Hippocampal formation (tissue), 2 donors: ENCODE data around the gene CORO7.
A peak's percentile ranks its signal among the peaks of the same experiment; 100 is the strongest.

Experiments used
- DNase-seq, 2 donors: peaks; one replicate each; lab custom pipeline; 2025; lab: John Stamatoyannopoulos, UW

The CORO7 gene

GRCh38 chr16:4426021-4426684 is 9.8 kb upstream of the CORO7 start:
- DNase-seq = no peak

GRCh38 chr16:4425378-4426020 is 9.1 kb upstream of the CORO7 start, which contains the start of gene DNAJA3:
Gene DNAJA3, plus strand, starts transcription at chr16:4425868. Its CDS starts 14 bp downstream, at chr16:4425882.
- peak; percentile 94 to 98 for DNase-seq

- no peak for DNase-seq
Measured at GRCh38 chr16:4420505-4421105, 4.2 kb upstream of the CORO7 start.

- no peak for DNase-seq
Measured at GRCh38 chr16:4419402-4419959, 3.1 kb upstream of the CORO7 start.

DNA sequence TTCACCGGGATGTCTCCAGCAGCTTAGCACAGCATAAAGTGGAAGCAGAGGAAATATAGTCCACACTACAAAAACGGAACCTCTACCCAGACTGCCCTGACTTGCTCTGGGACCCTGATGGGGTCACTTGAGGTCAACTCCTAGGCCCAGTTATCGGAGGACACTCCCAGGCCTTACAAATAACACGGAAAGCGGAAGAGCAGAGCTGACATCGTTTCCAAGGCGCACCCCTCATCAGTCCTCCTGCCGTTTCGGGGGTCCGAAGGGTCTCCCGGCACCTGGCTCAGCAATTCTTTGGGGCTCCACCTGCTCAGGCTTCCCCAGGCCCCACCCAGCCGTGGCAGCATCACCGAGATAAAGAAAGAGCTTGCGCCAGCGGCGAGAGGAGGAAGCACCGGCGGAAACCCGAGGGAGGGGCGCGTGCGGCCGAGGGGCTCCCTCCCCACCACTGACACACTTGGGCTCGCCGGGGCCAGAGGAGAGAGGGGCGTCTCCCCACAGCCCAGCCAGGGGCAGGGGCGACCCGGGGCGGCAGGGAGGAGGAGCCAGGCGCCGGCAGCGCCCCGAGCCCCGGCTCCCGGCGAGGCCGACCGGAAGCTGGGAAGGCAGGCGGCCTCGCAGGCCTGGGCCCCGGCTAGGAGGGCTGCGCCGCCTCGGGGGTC is 727 bp downstream of the CORO7 start:
- peak; percentile 54 to 59 for DNase-seq

GRCh38 chr16:4414187-4414917 is 2.0 kb downstream of the CORO7 start:
- DNase-seq = no peak

DNA sequence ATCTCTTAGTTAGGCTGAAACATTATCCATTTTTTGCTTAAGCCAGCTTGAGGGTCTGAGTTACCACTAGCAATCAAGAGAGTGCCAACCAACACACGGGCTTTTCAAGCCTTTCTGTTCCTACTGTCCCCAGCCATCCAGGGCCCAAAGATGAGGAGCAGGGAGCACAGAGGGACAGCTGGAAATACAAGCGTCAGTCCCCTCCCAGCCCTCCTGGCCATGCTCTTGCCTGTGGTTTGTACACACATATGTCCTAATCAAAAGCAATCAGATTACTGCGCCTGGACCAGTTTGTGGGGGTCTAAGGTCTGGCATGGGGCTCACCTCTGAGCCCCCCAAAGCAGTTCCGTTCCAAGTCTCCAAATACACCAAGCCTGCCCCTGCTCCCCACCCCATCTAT is 3.5 kb downstream of the CORO7 start:
- no peak for DNase-seq

GRCh38 chr16:4412159-4412558 is 4.2 kb downstream of the CORO7 start:
- DNase-seq = no peak

DNA sequence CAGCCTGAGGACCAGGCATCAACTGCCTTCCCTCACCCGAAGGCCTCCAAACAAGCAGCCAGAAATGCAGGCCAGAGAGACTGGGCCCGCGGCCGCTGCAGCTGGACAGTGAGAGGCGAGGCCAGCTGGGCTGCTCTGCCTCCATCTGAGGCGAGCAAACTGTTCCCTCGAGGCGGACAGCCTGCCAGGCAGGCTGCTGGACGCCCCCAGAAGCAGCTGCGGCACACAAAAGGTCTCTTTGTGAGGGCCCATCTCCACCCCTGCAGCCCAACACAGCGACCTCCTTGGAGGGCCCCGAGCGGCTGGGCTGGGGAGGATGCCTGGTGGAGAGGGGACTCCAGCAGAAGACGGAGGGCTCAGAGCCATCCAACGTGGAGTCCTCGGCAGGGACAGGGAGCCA is 4.7 kb downstream of the CORO7 start:
- DNase-seq = peak; percentile 94 to 96

DNA sequence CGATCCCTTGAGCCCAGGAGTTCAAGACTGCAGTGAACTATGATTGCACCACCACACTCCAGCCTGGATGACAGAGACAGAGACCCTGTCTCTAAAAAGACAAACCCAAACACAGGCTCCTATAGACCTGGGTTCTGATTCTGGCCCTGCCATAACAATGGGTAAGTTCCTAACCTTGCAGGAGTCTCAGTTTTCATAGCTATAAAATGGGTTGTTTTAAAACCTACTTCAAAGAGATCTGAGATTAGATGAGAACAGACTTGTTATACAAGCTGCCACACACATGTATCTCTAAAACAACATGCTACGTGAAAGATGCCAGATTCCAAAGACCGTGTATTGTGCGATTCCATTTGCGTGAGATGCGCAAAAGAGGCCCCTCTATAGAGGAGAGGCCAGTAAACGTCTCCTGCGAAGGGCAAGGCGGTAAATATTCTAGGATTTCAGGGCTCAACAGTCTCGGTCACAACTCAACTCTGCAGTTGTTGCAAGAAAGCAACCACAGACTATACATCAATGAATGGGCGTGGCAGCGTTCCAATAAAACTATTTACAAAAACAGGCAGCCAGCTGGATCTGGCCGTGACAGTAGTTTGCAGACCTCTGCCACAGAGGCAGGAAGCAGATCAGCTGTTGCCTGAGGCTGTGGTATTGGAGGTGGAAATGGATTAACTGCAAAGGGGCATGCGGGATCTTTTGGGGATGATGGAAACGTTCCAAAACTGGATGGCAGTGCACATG is 5.9 kb downstream of the CORO7 start:
- peak; percentile 64 to 73 for DNase-seq

DNA sequence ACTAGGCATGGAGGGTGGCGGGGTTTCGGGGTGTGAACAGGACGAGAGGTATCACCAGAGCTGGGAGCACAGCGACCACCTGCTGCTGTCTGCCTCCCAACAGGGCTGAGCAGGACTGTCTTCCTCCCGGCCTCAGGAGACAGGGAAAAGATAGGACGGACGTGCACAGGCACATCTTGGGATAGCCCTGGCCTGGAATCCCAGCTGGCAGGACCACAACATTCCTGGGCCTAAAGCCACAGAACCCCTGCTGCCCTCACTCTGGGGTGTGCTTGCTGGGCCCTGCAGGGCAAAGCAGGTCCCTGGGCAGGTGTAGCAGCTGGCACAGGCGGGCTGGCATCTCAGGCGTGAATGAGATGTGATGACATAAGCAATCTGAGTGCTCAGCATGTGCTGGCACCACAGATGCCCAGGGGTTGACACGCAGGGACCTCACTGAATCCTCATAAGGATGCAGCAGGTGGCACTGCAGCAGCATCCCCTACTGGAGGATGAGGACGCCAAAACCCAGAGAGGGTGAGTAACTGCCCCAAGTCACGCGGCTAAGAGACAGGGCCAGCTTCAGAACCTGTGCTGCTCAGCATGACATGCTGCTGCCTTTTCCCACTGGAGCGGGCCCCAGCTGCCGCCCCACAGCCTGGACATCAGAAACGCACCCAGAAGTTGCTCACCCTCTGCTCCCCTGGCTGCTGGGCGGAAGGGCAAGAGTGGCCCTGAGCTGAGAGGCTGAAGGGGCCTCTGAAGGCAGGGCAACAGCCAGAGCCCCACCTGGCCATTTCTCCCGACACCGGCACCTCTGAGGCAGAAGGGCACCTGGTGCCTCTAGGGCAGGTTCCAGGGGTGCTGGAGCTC is 7.1 kb downstream of the CORO7 start:
- no peak for DNase-seq

DNA sequence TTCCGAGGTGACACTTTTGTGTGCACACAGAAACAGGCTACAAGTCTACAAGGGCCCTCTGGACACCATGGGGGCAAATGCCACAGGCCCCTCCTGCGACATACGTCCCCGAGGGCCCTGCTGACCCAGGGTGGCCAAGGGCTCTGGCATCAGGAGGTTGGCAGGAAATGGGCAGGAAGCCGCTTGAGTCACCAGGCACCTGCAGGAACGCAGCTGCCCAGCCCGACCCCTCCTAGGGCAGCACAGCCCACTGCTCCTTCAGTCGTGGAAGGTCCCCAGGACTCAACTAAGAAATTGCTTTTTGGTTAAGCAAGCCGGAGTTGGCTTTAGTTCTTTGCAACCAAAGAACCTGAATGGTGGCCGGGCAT is 8.1 kb downstream of the CORO7 start:
- no peak for DNase-seq

GRCh38 chr16:4407543-4408322 is 8.7 kb downstream of the CORO7 start:
- DNase-seq = no peak

DNA sequence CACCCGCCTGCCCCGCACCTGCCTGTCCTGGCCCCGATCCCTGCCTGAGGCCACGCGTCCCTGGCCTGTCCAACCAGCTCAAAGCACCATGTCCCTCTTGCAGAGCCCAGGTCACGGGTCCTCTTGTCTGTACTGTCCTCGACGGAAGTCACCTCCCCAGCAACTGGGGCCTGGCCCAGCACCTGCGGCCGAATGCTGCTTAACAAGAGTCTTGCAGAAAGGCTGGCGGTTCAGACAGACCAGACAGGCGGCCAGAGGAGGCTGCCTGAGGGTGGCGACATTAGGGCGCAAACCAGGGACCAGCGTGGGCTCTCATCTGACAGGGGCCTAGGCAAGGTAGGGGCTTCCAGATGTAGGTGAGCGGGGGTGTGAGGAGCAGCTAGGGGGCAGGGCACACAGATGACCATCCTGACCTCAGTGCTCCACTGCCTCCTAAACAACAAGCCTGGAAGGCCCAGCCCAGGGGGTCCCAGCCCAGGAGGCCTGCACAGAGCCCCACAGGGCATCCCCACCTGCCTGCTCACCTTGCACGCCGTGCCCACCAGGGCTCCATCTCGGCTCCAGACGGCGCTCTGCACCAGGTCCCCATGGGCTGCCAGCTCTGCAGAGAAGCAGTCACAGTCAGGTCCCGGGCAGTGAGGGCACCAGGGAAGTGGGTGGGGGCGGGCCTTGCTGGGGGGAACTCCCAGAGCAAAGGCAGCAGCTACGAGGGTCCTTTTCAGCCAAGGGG is 11.3 kb downstream of the CORO7 start:
- DNase-seq = no peak

DNA sequence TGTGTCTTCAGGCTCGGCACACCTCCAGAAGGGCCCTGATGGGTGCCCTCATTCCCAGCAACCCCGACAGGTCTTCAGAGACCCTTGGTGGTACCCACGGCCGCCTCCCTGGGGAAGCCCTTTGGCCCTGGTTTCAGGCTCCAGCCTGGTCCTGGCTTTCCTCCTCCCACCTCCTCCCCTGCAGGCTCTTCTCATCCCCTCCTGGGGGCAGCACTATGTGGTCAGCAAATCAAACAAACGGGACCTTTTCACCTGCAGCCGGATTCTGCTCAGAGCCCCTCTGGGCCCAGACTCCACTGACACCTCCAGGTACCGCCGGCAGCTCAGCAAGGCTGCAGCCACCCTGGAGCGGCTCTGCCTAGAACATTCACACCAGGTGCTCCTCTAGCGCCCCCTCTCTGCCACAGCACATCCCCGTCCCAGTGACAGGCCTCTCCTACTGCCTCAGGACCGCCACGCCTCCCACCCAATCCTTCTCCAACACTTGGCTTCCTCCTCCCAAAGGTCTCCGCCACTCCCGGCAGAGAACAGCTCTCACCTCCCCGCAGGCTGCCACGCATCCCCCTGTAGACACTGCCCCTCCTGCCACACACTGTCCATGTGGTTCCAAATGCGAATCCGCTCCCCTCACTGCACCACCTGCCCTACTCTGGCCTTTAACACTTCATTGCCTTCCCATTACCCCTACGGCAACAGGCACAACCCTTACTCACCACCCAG is 12.0 kb downstream of the CORO7 start:
- DNase-seq = no peak

- DNase-seq = no peak
Measured at GRCh38 chr16:4403133-4403949, 13.1 kb downstream of the CORO7 start.
